ENCODE data around the gene BCOR. TPM values are rescaled to one million over a fixed set of nuclear protein-coding genes. Genes with fewer than 3 reads are reported as not detected.

The BCOR gene
- total and polyA plus RNA-seq, 9 of the 15 experiments (the other 6 are each of a cell fraction or from before 2014, with no cell fraction given), result 27.5 to 113 (median 37.6) TPM

GRCh38 chrX:40098264-40099054, 701 bp upstream of the BCOR start (continued):
- TF ChIP-seq PRDM10 (IDR thresholded peaks at IDR 0.05; ENCODE audit: partially characterized antibody) (no peak), CCNT2 (IDR thresholded peaks at IDR 0.05; ENCODE audit: borderline replicate concordance, extremely low read depth, insufficient read length, low read depth, low read length) (no peak), CREB3L1 (IDR thresholded peaks at IDR 0.05; ENCODE audit: borderline replicate concordance, low read depth) (no peak), GTF2B (IDR thresholded peaks at IDR 0.05; ENCODE audit: extremely low read depth, insufficient read length) (no peak), ZBTB5 (IDR thresholded peaks at IDR 0.05) (no peak), CGGBP1 (CRISPR knock-in tag; IDR thresholded peaks at IDR 0.05) (no peak), FOXP1 (CRISPR knock-in tag; IDR thresholded peaks at IDR 0.05) (no peak), ESRRA (IDR thresholded peaks at IDR 0.05; ENCODE audit: borderline replicate concordance, low read depth) (no peak), SIN3A (IDR thresholded peaks at IDR 0.05; ENCODE audit: borderline replicate concordance in 2 of 2, control insufficient read depth in 1 of 2, low read depth in 2 of 2, low read length in 2 of 2) (peak in 1 of 2 experiments; percentile 49; a peak in 1 of 4 replicates), RBM34 (IDR thresholded peaks at IDR 0.05; ENCODE audit: borderline replicate concordance, insufficient read depth, low read length) (no peak), GATAD2B (IDR thresholded peaks at IDR 0.05; ENCODE audit: borderline replicate concordance) (no peak), MAFK (IDR thresholded peaks at IDR 0.05; ENCODE audit: low read length) (no peak), ZC3H8 (IDR thresholded peaks at IDR 0.05) (no peak), NFIX (CRISPR knock-in tag; IDR thresholded peaks at IDR 0.05; ENCODE audit: low read depth) (no peak), CREBBP (IDR thresholded peaks at IDR 0.05; ENCODE audit: low read depth, low read length) (no peak), LARP7 (IDR thresholded peaks at IDR 0.05) (no peak), HMBOX1 (IDR thresholded peaks at IDR 0.05) (no peak)
